Measurements from ENCODE around the gene SPAG16.
"Not testable (repeated sequence)": the region's sequence is repeated elsewhere in the genome, so short reads cannot be mapped to it uniquely, and the experiment has no call there.

Gene SPAG16

DNA sequence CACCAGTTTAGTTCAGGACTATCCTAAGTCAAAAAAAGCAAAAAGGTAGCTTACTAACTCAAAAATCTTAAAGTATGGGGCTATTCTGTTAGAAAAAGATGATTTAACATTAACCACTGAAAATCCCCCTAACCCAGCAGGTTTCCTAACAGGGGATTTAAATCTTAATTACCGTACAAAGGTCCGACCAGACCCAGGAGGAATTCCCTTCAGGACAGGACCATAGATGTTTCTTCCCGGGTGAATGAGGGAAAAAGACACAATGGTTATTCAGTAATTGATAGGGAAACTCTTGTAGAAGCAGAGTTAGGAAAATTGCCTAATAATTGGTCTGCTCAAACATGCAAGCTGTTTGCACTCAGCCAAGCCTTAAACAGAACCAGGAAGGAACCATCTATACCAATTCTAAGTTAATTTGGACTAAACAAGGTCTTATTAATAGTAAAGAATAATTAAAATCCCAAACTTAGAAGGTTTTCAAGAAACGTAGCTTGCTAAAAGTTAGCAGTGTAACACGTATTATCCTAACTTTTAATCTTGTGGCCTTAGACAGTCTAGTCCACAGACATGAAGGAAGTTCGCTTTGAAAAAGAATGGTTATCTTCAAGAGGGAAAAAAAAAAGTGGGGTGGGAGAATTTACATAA is 124.3 kb downstream of the SPAG16 start:
- DNase-seq (ENCODE audit: low spot score) = not testable (repeated sequence)

DNA sequence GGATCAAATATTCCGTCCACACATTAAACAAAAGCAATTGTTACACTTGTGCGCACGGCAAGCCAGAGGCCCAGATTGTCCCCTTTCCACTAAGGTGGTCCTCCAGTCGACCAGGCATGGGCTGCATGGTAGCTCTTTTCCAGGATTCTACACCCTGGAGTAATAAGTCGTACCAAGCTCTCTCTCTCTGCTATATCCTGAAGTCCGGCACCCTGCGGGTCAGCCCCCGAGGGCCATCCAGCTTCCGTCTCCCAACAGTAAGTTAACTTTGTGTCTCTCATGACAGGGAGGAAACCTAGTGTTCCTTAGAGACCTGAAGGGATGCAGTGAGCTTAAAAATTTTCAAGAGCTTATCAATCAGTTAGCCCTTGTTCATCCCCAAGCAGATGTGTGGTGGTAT is 126.4 kb downstream of the SPAG16 start:
- DNase-seq (ENCODE audit: low spot score) = not testable (repeated sequence)

DNA sequence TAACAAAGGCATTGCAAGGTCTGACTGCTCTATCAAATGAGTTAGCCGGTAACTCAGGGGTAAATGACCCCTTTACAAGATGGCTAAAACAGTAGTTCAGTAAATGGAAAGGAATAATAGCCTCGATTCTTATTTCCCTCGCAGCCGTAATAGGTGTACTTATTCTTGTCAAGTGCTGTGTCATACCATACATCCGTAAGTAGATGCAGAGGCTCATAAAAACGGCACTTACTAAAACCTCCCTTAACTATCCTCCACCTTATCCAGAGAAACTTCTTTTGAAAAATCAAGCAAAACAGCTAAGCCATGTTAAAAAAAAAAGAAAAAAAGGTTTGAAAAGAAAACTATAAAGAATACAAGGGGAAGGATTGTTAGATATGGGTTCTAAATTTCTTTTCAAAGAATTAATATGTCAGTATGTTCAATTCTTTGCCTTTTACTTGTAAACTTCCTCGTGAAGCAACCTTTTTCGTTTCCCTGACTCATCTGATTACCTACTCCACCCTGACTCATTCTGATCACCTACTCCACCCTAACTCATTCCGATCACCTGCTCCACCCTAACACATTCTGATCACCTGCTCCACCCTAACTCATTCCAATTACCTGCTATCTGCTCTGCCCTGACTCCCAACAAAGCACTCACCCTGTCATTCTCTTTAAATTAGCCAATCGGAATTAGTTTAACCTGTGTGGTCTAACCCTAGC is 127.5 kb downstream of the SPAG16 start:
- no peak for DNase-seq (ENCODE audit: low spot score)

DNA sequence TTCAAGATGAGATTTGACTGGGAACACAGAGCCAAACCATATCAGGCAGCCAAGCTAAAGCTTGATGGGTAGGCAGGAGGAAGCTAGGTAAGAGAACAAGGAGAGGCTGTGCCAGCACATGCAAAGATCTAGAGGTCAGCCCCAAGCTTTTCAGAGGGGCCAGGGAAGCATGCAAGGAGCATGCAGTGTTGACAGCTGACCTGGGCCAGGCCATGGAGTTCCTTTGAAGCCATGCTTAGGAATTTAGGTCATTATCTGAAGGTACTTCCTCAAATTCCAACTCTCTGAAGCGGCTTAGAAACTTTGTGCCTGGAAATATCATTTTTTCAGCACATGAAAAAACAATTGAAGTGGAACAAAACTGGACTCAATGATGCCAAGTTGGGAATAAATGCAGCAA is 130.8 kb downstream of the SPAG16 start:
- no peak for DNase-seq (ENCODE audit: low spot score)

DNA sequence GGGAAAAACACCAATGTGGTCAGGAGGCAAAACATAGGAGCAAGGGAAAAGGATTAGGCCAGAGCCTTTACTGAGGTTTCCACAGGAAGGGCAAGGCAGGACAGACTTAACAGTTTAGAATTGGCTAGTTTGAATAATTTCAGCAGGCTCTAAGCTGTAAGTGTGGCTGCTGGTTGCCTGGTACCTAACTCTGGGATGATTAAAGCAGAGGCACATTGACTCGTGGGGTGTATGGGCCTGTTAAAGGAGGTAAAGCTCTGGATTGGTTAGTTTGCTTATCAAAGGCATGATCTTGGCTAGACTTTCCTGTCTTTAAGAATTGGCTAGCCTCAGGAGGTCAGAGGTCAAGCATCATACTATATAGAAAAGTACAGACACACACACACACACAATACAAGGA is 132.6 kb downstream of the SPAG16 start:
- DNase-seq (ENCODE audit: low spot score) = no peak

DNA sequence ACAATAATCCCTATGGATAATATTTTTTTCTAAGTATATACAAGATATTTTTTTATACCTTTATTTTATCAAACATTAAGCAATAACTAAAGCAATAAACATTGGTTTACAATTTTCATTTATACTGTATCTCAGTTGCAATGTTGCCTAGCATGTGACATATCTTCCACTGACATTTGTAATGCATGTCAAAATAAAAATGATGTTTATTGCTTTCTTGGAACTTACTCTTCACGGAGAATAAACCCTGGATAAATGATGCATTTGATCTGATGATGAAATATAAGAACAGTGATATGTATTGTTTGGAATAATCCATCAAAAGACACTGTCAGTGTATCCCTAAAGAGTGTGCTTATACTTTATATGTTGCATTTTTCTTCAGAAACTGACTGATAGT is 135.7 kb downstream of the SPAG16 start:
- no peak for DNase-seq (ENCODE audit: low spot score)

DNA sequence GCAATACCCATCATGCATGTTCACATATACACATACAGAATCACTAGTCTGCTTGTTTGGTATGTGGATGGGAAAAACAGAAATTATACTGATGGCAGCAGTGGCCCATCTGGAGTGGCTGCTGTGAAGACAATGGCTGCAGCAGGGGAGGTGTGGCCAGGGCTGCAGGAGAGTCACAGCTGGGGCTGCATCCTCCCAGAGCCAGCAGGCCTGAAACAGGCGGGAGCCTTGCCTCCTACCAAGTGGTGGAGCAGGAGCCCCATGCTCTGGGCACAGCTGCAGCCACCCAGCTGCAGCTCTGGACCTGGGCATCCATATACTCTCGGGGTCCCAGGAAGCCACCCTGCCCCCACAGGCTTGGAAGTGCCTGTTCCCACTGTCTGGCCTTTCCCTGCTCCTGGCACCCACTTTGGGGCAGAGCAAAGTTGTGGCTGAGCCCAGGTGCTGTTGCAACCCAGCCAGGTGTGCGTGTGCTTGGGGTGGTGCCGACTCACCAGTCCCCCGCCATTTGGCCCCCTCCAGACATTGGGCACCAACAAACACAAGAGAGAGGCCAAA is 136.6 kb downstream of the SPAG16 start:
- no peak for DNase-seq (ENCODE audit: low spot score)

DNA sequence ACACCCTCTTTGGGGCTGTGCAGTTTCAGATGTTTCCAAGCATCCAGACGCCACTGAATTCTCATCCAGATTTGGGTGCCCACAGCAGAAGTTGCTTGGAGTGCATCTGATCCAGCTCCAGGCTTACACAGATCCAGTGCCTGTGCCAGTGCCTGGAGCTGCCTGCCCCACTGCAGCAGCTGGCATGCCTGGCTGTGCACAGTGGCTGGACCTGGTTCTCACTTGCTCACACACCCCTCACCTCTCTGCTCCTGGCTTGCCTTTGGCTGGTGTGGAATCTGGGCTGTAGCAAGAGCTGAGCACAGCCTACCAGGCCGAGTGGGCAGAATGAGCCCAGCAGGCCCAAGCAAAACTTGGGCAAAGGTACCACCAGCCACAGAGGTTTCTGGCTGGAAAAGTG is 137.9 kb downstream of the SPAG16 start:
- DNase-seq (ENCODE audit: low spot score) = no peak

DNA sequence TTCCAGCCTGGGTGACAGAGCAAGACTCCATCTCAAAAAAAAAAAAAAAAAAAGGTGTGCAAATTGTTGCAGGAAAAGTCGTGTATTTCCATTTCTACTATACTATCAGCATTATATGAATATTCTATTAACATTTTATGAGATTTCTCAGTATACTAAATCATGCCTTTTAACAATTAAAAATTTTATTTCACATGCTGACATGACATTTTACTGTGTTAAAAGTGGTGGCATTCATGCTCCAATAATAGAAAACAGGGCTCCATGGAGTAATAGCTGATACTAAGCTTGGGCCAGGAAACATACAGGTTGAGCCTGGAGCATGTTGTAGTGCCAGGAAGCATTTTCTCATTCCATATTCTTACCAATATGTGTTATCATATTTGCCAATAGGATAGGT is 141.4 kb downstream of the SPAG16 start:
- DNase-seq (ENCODE audit: low spot score) = no peak

DNA sequence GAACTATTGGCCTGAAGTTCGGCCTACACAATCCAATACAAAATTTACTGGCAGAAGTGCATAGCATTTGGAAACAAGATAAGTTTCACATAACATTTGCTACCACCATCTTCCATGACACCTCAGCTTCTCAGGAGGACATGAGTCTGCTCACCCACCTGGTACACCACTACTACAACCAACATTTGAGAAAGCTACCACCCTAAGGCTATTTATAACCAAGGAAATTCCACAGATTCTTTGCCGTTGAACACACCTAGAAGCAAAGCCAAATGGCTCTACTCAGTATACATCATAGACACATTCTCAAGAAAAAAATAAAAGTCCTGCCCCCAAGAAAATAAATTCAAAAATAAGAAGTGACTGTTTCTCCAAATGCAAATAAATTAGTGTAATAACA is 145.3 kb downstream of the SPAG16 start:
- no peak for DNase-seq (ENCODE audit: low spot score)

DNA sequence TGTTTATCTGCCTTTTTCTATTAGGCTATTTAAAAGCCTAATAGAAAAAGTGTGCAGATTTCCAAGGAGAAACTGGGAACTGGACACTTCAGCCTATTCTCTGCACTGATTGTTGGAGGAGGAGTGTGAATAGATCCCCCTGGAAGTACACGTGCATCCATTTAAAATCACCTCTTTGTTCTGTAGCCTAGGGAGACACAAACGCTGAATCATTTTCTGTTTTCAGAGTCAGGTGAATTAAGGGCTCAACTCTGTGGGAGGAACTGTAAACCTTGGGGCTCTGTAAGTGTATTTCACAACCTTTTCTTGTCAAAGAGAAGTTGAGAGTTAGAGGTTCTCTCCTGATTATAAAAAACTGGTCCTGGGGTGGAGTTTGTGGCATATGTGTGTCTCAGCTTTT is 159.7 kb downstream of the SPAG16 start:
- DNase-seq (ENCODE audit: low spot score) = no peak

DNA sequence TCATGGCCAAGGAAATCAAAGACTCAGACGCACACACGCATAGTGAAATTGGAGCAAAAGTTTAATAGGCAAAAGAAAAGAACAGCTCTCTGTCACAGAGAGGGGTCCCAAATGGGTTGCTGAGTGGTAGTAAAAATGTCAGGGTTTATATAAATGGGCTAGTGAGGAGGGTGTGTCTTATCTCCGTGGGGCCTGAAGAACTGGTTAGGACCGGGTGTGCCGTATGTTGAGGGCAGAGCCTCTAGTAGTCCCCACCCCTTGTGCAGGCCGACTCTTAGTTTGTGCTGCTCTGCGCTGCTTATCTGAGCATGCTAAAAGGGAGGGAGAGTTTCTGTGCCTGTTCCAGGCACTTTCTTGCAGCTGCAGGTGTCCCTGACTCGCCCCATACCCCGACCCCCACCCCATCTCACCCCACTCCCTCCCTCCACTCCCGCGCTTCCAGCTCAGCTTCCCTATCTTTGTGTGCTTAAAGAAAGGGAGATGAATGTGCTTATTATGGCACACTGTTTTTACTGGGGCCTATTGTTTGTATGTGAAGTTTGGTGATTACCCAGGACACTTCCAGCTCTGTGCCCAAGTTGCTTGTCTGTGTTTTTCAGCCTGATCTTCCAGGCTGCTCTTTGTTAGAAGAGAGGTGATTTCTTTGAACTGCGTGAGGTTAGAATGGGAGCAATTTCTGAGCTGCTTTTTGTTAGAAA is 167.4 kb downstream of the SPAG16 start:
- no peak for DNase-seq (ENCODE audit: low spot score)

DNA sequence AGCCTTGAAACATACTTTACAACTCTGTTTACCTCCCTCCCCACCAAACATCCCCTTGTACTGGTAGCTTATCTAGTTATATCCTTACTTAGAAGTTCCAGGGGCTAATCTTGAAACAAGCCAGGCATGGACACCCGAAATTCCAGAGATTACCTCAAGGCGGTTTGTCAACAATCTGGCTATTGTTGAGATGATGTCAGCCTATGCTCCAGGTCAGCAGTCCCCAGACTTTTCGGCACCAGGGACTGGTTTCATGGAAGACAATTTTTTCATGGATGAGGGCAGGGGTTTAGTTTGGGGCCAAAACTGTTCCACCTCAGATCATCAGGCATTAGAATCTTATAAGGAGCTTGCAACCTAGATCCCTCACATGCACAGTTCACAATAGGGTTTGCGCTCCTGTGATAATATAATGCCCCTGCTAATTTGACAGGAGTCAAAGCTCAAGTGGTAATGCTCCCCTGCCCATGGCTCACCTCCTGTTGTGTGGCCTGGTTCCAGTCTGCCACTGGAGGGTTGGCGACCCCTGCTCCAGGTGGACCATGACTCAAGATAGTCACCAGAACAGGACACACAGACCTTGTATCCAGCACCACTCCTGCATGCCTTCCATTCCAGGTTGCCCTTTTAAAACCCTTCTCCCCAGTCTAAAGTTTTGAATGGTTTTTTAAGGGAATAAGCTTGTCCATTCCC is 171.2 kb downstream of the SPAG16 start:
- no peak for DNase-seq (ENCODE audit: low spot score)

DNA sequence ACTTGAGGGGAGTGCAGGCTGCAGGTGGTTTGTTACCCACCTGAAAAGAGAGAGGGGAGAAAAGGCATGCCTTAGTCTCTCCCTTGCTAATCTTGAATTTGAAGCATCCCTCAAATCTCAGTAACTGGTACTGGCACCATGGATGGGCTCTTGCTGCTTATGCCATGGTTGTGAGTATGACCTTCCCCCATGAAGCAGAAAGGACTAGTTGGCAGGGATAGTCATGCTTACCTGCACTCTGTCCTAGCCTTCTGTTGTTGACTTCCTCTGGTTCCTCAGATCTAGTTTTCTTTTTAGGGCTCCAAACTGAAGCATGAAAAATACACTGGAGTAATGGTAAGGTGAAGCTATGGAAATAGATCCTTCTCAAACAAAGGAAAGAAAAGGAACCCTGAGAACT is 191.2 kb downstream of the SPAG16 start:
- peak; percentile 1 for DNase-seq (ENCODE audit: low spot score)

DNA sequence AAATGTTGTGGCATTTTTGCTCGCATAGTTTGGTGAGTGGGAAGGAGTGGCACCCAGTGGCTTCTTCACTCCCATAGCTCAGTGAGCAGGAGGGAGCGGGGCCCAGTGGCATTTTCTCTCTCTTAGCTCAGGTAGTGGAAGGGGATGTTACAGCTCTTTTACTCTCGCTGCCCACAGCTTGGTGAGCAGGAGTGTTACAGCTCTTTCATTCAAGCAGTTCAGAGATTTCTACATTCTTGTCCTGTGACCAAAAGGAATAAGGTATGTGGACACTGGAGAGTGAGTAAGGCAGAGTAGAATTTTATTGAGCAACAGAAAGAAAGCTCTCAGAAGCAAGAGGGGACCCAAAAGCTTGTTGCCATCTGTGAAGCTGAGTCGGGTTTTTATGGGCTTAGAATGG is 192.4 kb downstream of the SPAG16 start:
- no peak for DNase-seq (ENCODE audit: low spot score)

DNA sequence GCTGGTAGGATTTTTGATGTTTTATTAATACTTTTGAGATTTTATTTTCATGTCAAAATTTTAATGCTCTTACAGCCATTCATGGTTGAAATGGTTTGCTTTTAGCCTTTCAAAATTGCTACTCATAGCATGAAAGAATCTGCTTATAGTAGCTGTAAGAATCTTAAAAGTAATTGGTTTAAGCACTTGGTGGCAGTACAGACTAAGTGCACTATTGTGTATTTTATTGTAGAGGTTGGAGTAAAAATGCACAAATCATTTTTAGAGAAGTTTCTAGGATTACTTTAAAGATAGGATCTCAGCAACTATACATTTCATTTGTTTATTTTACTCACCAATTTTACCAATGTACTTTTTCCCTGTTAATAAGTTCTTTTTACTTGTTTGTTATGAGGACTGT is 205.8 kb downstream of the SPAG16 start:
- DNase-seq (ENCODE audit: low spot score) = no peak

DNA sequence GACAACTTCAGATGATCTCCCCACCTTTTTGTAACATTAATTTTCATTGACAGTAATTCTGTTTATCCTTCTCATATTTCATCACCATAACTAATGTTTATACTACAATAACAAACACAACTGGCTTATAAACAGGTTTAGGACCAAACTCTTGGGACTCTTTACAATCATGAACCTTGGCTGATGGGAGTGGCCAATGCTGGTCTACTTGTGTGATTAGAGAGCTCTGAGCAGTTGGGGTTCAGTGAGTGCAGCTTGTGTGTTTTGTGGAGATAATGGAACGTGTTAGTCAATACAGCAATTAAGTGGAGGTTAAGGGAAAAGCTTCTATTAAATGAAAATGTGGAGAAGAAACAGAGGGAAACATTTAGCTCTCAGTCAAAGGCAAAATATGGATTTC is 207.1 kb downstream of the SPAG16 start:
- DNase-seq (ENCODE audit: low spot score) = no peak

DNA sequence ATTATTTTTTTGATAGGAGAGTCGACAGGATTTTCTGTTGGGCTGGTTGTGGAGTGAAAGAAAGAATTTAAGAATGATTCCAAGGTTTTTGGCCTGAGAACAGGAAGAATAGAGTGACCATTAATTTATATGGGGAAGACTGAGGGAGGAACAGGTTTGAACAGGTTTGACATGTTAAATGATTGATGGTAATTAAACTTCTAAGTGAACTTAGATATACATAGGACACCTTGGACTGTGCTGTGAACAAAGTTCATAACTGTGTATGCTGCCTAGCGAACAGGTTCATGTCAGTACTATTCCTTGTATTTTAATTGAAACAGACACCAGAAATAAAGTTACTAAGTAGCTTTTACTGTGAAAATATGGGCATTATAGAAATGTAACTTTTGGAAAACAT is 212.0 kb downstream of the SPAG16 start:
- no peak for DNase-seq (ENCODE audit: low spot score)

DNA sequence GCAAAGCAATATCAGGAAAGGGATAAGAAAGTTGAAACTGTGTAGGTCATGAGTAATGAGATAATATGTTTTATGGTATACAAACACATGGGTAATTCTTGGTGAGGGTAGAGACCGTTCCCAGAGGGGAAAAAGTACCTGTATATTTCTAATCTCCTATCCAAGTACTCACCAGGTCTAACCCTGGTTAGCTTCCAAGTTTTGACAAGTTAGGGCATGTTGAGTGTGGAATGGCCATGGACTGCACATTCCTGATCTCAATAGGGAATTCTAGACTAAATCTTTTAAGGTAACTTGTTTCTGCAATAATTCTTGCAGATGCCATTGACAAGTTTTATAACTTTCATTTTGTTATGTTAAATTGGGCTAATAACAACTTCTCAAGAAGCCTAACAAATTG is 216.6 kb downstream of the SPAG16 start:
- DNase-seq (ENCODE audit: low spot score) = no peak

DNA sequence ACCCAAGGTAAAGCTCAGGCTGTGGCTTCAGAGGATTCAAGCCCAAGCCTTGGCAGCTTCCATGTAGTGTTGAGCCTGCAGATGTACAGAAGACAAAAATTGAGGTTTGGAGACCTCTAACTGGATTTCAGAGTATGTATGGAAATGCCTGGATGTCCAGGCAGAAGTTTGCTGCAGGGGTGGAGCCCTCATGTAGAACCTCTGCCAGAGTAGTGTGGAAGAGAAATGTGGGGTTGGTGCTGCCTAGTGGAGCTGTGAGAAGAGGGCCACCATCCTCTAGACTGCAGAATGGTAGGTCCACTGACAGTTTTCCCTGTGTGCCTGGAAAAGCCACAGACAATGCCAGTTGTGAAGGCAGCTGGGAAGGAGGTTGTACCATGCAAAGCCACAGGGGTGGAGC is 239.9 kb downstream of the SPAG16 start:
- DNase-seq (ENCODE audit: low spot score) = no peak

DNA sequence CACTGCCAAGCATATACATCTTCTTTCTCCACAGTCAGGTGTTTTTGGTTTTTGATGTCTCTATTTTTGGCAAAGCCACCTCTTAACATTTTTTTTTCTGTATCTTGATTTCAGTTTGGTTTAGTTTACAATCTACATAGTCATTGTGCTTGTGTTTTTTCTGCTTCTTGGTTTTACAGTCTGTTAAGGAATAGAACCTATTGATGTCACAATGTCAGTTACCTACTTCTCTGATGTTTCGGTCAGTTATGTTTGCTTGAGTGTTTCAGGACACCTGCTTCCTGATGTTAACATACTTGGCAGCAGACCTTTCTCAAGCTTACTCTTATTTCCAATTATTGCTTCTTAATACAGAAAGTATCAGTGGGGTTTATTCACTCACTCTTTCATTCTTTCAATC is 253.3 kb downstream of the SPAG16 start:
- DNase-seq (ENCODE audit: low spot score) = no peak

DNA sequence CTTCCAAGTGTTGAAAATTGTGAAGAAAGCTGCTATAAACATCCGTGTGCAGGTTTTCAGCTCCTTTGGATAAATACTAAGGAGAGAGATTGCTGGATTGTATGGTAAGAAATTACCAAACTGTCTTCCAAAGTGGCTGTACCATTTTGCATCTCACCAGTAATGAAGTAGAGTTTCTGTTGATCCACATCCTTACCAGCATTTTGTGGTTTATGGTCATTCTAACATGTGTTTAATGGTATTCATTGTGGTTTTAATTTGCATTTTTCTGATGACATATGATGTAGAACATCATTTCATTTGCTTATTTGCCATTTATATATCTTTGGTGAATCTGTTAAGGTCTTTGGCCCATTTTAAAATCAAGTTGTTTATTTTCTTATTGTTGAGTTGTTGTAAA is 260.7 kb downstream of the SPAG16 start:
- DNase-seq (ENCODE audit: low spot score) = no peak

DNA sequence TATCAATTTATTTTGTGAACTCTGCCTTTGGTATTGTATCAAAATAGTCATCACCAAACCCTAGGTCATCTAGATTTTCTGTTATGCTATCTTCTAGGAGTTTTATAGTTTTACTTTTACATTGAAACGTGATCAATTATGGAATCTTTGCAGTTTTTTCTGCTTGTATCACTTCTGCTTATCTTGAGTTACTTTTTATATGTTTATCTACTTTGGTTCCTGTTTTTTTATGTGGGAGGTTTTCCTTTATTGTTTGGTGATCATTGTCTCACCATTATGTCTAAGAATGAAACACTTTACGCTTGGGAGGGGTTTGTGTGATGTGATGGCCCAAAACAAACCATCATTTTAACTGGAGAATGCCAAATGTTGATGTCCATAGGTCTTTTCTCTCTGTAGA is 261.2 kb downstream of the SPAG16 start:
- no peak for DNase-seq (ENCODE audit: low spot score)

All from COLO829 (cell line).